ENCODE data around the gene PC. TPM values are rescaled to one million over a fixed set of nuclear protein-coding genes. Genes with fewer than 3 reads are reported as not detected.

The PC gene
- total and polyA plus RNA-seq, 9 of the 15 experiments (the other 6 are each of a cell fraction or from before 2014, with no cell fraction given): 0.94 to 38.0 (median 8.7) TPM

GRCh38 chr11:66978717-66979116 is 20.5 kb upstream of the PC start:
- ChIA-PET CTCF (ENCODE audit: low intra/inter-chr PET ratio) (interaction anchor here (0.7 kb wide), 1 partner anchor 131 kb away, joined by 4 read pairs; no protein-coding TSS in a partner anchor), POLR2A (no interaction called here)
- H3K4me1 ChIP-seq (replicated peaks in 1 of 2; ENCODE audit: control insufficient read depth in 2 of 2, insufficient read depth in 2 of 2, low read length in 2 of 2): peaks cover 2 to 14% of the 10 kb centered on the region in 2 experiments; a peak in 4 of 5 replicates
- H3K27ac ChIP-seq (ENCODE audit: extremely low read depth, low read depth, low read length): no peak overlapping the region
- 79% methylated on average over 6 of the region's 6 CpGs for WGBS (ENCODE audit: insufficient coverage, low coverage, missing lambda C conversion rate)
- in situ Hi-C loops (cut with MboI): loop anchor here (5.0 kb wide), 1 partner anchor 126 kb away; no protein-coding TSS in a partner anchor
- H2AFZ ChIP-seq (ENCODE audit: low read depth, low read length): no peak overlapping the region
- BruUV-seq (replicated peaks): no TSS peak
- H3K9ac ChIP-seq (ENCODE audit: insufficient read depth in 1 of 2, low read depth in 2 of 2, low read length in 2 of 2): no peak overlapping the region
- ATAC-seq (no peak), DNase-seq (ENCODE audit: extremely low read depth in 1 of 4, low spot score in 3 of 4) (no peak), FAIRE-seq (no peak)
- no peaks in the 10 kb centered on the region for H3K79me2 ChIP-seq (ENCODE audit: control insufficient read depth, insufficient read depth, low read length)
- H3K9me3 ChIP-seq (replicated peaks; ENCODE audit: control insufficient read depth, insufficient read depth, low read depth, low read length): no peaks in the 10 kb centered on the region
- no peaks in the 10 kb centered on the region for H4K20me1 ChIP-seq (replicated peaks; ENCODE audit: control insufficient read depth, insufficient read depth, low read length)
- no peaks in the 10 kb centered on the region for H3K36me3 ChIP-seq (ENCODE audit: control insufficient read depth, insufficient read depth, low read length)
- peak; percentile 45 for TF ChIP-seq USF2 (CRISPR knock-in tag; IDR thresholded peaks at IDR 0.05)
- no peak for TF ChIP-seq MCM2 (IDR thresholded peaks at IDR 0.05; ENCODE audit: low read depth)
- peak; percentile 42 for TF ChIP-seq NFYB (IDR thresholded peaks at IDR 0.05; ENCODE audit: extremely low read depth, insufficient read length)
- peak; percentile 52; the same call in 1 of the 2 replicates for TF ChIP-seq USF1 (CRISPR knock-in tag; IDR thresholded peaks at IDR 0.05)
- no peak overlapping the region for H3K4me3 ChIP-seq
- intact Hi-C loops (cut with micrococcal nuclease): loop anchor here (5.0 kb wide), 2 partner anchors 86 to 136 kb away; partner anchors contain the start of gene RCE1
- H3K9me1 ChIP-seq (ENCODE audit: control insufficient read depth, insufficient read depth, low read length): no peaks in the 10 kb centered on the region
- H3K27me3 ChIP-seq (ENCODE audit: control insufficient read depth in 2 of 2, insufficient read depth in 2 of 2, low read length in 2 of 2): no peaks in the 10 kb centered on the region
- no peak overlapping the region for H3K4me2 ChIP-seq (ENCODE audit: insufficient read depth, low read length)
